Keratinocyte (primary cell): ENCODE results near the gene ECEL1. TPM values are rescaled to one million over a fixed set of nuclear protein-coding genes. Genes with fewer than 3 reads are reported as not detected.

Source experiments
- DNase-seq: peaks from one replicate; pipeline ENCODE4 v3.0.0-alpha.2; 2011; ENCODE audit warnings: low read depth, missing footprints, low spot score
- FAIRE-seq: peaks from 2 replicates; lab custom pipeline; 2011; peaks lifted over from hg19 to GRCh38; lab: Jason Lieb, UNC
- H2AFZ ChIP-seq: 2 replicates; pipeline ENCODE4 v1.6.0; 2012; ENCODE audit warnings: low read length, control low read depth, inconsistent platforms; ENCODE audit not compliant: control insufficient read depth
- H3K27ac ChIP-seq: 2 replicates; pipeline ENCODE4 v1.5.1; 2011; ENCODE audit warnings: low read length; ENCODE audit not compliant: control insufficient read depth, insufficient read depth
- H3K27me3 ChIP-seq: 3 replicates; pipeline ENCODE4 v1.6.0; 2011; ENCODE audit warnings: low read length; ENCODE audit not compliant: control insufficient read depth, insufficient read depth; ENCODE audit errors: extremely low read depth
- H3K36me3 ChIP-seq, 2 experiments: 2 replicates in 1 of 2; 3 replicates in 1 of 2; pipeline ENCODE4 v1.5.1; 2011; ENCODE audit warnings: low read length in 2 of 2, mild to moderate bottlenecking in 1 of 2; ENCODE audit not compliant: control insufficient read depth in 2 of 2, insufficient read depth in 2 of 2; ENCODE audit errors: extremely low read depth in 1 of 2
- H3K4me1 ChIP-seq: 3 replicates; pipeline ENCODE4 v1.5.1; 2011; ENCODE audit warnings: low read length; ENCODE audit not compliant: control insufficient read depth, insufficient read depth; ENCODE audit errors: extremely low read depth
- H3K4me2 ChIP-seq: 3 replicates; pipeline ENCODE4 v1.6.0; 2011; ENCODE audit warnings: low read depth, low read length; ENCODE audit not compliant: control insufficient read depth, insufficient read depth; ENCODE audit errors: extremely low read depth
- H3K4me3 ChIP-seq, 3 experiments: fragments of 200-600 bp in 1 of 3; sonication (generic) in 1 of 3; 2 replicates in 2 of 3; 3 replicates in 1 of 3; pipeline ENCODE4 v1.5.1; 2011 to 2016; ENCODE audit warnings: low read length in 3 of 3, mild to moderate bottlenecking in 3 of 3, control low read depth in 2 of 3, inconsistent platforms in 1 of 3, low read depth in 1 of 3, mixed read lengths in 1 of 3, mixed run types in 1 of 3, moderate library complexity in 1 of 3; ENCODE audit not compliant: control insufficient read depth in 2 of 3, insufficient read depth in 2 of 3; ENCODE audit errors: extremely low read depth in 1 of 3
- H3K79me2 ChIP-seq: 2 replicates; pipeline ENCODE4 v1.6.0; 2012; ENCODE audit warnings: low read length; ENCODE audit not compliant: control insufficient read depth, insufficient read depth
- H3K9ac ChIP-seq: 3 replicates; pipeline ENCODE4 v1.6.0; 2011; ENCODE audit warnings: low read length; ENCODE audit not compliant: control insufficient read depth, insufficient read depth; ENCODE audit errors: extremely low read depth
- H3K9me1 ChIP-seq: 3 replicates; pipeline ENCODE4 v1.6.0; 2011; ENCODE audit warnings: low read length; ENCODE audit not compliant: control insufficient read depth, insufficient read depth; ENCODE audit errors: extremely low read depth
- H3K9me3 ChIP-seq: 2 replicates; pipeline ENCODE4 v1.5.1; 2012; ENCODE audit warnings: low read depth, low read length; ENCODE audit not compliant: control insufficient read depth
- H4K20me1 ChIP-seq: 3 replicates; pipeline ENCODE4 v1.6.0; 2011; ENCODE audit warnings: low read length; ENCODE audit not compliant: control insufficient read depth, insufficient read depth; ENCODE audit errors: extremely low read depth
- EZH2 ChIP-seq: IDR thresholded peaks from one replicate; pipeline ENCODE4 v1.6.1; 2012; ENCODE audit warnings: inconsistent platforms, mild to moderate bottlenecking, low read length, moderate library complexity
- dilution Hi-C: fragments of 300-500 bp; cut with MboI; formaldehyde crosslinking; loops from one replicate; pipeline ENCODE4 v1.7.0; 2020; ENCODE audit warnings: low sequenced_read_pairs; ENCODE audit not compliant: extremely low pct_ligation_motif_present
- polyA plus RNA-seq, 5 experiments: library from polyadenylated mRNA; depleted of rRNA in 3 of 5; stranded (reverse) in 3 of 5; stranded (forward) in 1 of 5; unstranded in 1 of 5; fragments of >200 nt; gene quantifications; 1 replicate in 1 of 5; 2 replicates in 3 of 5; 3 replicates in 1 of 5; pipeline versions ENCODE4 v1.2.1 to v1.2.3, GENCODE V29; 2011 to 2012; ENCODE audit warnings: missing spikeins in 2 of 5, low read depth in 1 of 5, low replicate concordance in 1 of 5
- TF ChIP-seq, protein P1 (sequence below), 3 experiments: IDR thresholded peaks in 1 of 3; conservative IDR thresholded peaks in 1 of 3; optimal IDR thresholded peaks in 1 of 3; 2 replicates in 2 of 3; 3 replicates in 1 of 3; pipeline versions ENCODE3 to v1.5.1; 2011; ENCODE audit warnings: low read length in 3 of 3, mild to moderate bottlenecking in 3 of 3, moderate library complexity in 2 of 3, control low read depth in 1 of 3, inconsistent platforms in 1 of 3; ENCODE audit not compliant: insufficient read depth in 2 of 3; ENCODE audit errors: extremely low read depth in 1 of 3

Gene ECEL1
- polyA plus RNA-seq, 1 donor (not counting 4 experiments of a cell fraction or from before 2014, with no cell fraction given) = not detected

DNA sequence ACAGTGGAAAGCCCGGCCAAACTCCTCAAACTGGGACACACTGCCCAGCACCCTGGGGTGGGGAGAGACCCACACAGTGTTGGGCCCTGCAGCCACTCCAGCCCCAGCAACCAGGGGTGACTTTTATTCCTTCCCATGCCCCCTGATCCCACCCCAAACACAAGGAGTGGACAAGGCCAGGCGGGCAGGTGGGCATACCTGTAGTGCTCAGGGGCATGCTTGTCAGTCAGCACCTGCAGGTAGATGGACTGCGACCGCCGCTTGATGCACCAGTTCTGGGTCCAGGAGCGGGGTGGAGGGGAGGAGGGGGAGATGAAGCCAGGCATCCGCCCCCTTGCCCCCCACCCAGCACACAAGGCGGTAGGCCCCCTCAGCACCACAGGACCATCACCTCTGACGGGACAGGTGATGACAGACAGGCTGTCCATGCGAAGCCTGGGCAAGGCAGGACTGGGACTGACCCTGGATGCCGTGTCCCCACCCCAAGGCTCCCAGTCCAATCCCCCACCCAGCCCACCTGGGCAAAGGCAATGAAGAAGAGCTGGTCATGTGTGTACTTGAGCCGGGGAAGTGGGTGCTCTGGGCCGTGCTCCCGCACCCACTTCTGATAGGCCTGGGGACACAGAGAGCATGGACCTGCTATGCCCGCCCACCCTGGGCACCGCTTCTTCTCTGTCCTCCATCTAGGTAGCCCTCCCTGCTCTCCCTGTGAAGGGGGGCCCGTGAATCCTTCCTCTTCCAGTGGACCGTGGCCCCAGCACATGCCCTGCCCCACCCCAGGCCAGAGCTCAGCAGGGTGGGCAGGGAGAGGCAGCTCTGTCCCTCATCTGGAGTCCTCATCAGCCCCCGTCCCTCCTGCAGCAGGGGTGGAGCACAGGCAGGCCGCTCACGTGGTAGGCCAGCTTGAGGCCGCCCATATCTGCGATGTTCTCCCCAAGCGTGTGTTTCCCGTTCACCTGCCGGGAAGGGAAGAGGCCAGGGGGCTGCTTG lies 7.1 kb downstream of the ECEL1 start:
- FAIRE-seq (no peak), DNase-seq (no peak)
- H3K4me3 ChIP-seq = no peak overlapping the region
- H3K9ac ChIP-seq = no peak overlapping the region
- no peaks in the 10 kb centered on the region for H3K36me3 ChIP-seq
- no peak overlapping the region for H3K27ac ChIP-seq
- H2AFZ ChIP-seq = no peak overlapping the region
- H3K79me2 ChIP-seq = no peaks in the 10 kb centered on the region
- peaks cover 16% of the 10 kb centered on the region for H3K27me3 ChIP-seq
- H4K20me1 ChIP-seq = no peaks in the 10 kb centered on the region
- no peak for TF ChIP-seq EZH2
- TF ChIP-seq, protein P1, sequence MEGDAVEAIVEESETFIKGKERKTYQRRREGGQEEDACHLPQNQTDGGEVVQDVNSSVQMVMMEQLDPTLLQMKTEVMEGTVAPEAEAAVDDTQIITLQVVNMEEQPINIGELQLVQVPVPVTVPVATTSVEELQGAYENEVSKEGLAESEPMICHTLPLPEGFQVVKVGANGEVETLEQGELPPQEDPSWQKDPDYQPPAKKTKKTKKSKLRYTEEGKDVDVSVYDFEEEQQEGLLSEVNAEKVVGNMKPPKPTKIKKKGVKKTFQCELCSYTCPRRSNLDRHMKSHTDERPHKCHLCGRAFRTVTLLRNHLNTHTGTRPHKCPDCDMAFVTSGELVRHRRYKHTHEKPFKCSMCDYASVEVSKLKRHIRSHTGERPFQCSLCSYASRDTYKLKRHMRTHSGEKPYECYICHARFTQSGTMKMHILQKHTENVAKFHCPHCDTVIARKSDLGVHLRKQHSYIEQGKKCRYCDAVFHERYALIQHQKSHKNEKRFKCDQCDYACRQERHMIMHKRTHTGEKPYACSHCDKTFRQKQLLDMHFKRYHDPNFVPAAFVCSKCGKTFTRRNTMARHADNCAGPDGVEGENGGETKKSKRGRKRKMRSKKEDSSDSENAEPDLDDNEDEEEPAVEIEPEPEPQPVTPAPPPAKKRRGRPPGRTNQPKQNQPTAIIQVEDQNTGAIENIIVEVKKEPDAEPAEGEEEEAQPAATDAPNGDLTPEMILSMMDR (optimal IDR thresholded peaks at IDR 0.05 in 1 of 3, IDR thresholded peaks at IDR 0.05 in 1 of 3, conservative IDR thresholded peaks at IDR 0.05 in 1 of 3; ENCODE audit: extremely low read depth in 1 of 3, insufficient read depth in 2 of 3, low read length in 3 of 3) = no peak
- H3K9me3 ChIP-seq = no peaks in the 10 kb centered on the region
- no peaks in the 10 kb centered on the region for H3K9me1 ChIP-seq
- no peak overlapping the region for H3K4me2 ChIP-seq
- no peaks in the 10 kb centered on the region for H3K4me1 ChIP-seq
- dilution Hi-C loops = no loop called here

DNA sequence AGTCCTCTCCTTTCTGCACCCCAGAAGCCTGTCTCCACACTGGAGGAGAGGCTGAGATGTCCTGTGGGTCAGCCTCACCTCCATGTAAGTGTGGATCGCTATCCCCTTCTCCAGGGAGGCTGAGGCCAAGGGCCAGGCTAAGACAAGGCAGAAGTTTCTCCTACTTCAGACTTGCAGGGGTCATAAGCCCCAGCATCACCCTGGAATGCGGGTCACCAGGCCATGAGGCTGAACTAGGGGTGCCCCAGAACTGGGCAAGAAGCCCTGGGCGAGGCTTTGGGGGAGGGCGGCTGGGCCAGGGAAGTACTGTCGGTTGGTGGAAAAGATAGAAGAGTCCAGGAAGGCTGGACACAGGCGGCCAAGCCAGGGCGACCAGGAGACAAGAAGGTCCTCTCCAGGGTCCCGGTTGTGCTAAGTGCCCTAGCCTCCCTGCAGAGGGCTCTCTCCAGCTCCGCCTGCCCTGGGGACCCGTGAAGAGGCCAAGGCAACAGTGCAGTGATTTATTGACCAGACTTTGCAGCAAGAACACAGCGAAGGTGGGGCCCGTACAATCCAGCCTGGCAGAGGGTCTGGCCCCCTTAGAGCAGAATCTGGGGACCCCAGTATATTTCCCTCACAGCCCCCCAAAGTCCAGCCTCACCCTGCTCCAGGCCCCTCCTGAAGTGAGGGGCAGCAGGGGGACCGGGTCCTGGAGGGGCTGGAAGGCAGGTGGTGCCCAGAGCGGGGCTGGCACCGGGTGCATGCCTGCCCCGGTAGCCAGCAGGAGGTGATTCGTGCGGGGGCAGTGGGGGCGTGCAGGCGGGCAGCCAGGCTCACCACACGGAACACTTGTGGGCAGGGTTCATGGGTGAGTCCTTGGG lies 8.1 kb downstream of the ECEL1 start:
- H3K36me3 ChIP-seq = no peaks in the 10 kb centered on the region
- FAIRE-seq = no peak
- DNase-seq = no peak
- no peaks in the 10 kb centered on the region for H3K9me3 ChIP-seq
- no peak overlapping the region for H2AFZ ChIP-seq
- H3K4me2 ChIP-seq = no peak overlapping the region
- no peak overlapping the region for H3K9ac ChIP-seq
- H3K9me1 ChIP-seq = no peaks in the 10 kb centered on the region
- H3K4me1 ChIP-seq = no peaks in the 10 kb centered on the region
- H3K27me3 ChIP-seq = peaks cover 15% of the 10 kb centered on the region
- no peaks in the 10 kb centered on the region for H4K20me1 ChIP-seq
- dilution Hi-C loops = no loop called here
- no peaks in the 10 kb centered on the region for H3K79me2 ChIP-seq
- TF ChIP-seq EZH2 = no peak
- TF ChIP-seq, protein P1 (optimal IDR thresholded peaks at IDR 0.05 in 1 of 3, IDR thresholded peaks at IDR 0.05 in 1 of 3, conservative IDR thresholded peaks at IDR 0.05 in 1 of 3; ENCODE audit: extremely low read depth in 1 of 3, insufficient read depth in 2 of 3, low read length in 3 of 3) = no peak
- no peak overlapping the region for H3K4me3 ChIP-seq
- no peak overlapping the region for H3K27ac ChIP-seq
